Bronchial epithelial cell (primary cell): ENCODE data around the gene TSPAN32. TPM values are rescaled to one million over a fixed set of nuclear protein-coding genes. Genes with fewer than 3 reads are reported as not detected.

Source experiments
- DNase-seq: peaks from one replicate; pipeline ENCODE4 v3.0.0-alpha.2; 2010; ENCODE audit warnings: low read depth
- FAIRE-seq: peaks from 2 replicates; lab custom pipeline; 2011; peaks lifted over from hg19 to GRCh38; lab: Jason Lieb, UNC
- H3K27me3 ChIP-seq: 2 replicates; pipeline ENCODE4 v1.5.1; 2011; ENCODE audit warnings: low read length; ENCODE audit not compliant: control insufficient read depth, insufficient read depth
- H3K36me3 ChIP-seq: 2 replicates; pipeline ENCODE4 v1.5.1; 2011; ENCODE audit warnings: low read length; ENCODE audit not compliant: control insufficient read depth, insufficient read depth
- H3K4me3 ChIP-seq: 2 replicates; pipeline ENCODE4 v1.5.1; 2011; ENCODE audit warnings: mild to moderate bottlenecking, low read depth, low read length, control low read depth
- CTCF ChIP-seq: IDR thresholded peaks from 2 replicates; pipeline ENCODE4 v1.5.1; 2011; ENCODE audit warnings: mild to moderate bottlenecking, moderate library complexity, low read length, control low read depth, inconsistent platforms; ENCODE audit not compliant: insufficient read depth, severe bottlenecking
- total RNA-seq: library from RNA; depleted of rRNA; stranded (reverse); fragments of >200 nt; gene quantifications from 2 replicates; pipeline ENCODE4 v1.2.1, GENCODE V29; 2014

TSPAN32 gene
- total RNA-seq, 1 donor from 2014 or later, result not detected

GRCh38 chr11:2358754-2359442 lies 57.1 kb downstream of the TSPAN32 start:
- Histone ChIP-seq H3K36me3 (no peaks in the 10 kb centered on the region), H3K4me3 (no peak overlapping the region), H3K27me3 (no peaks in the 10 kb centered on the region)
- FAIRE-seq (no peak), DNase-seq (no peak)
- TF ChIP-seq CTCF, result no peak

- Histone ChIP-seq H3K4me3 (no peak overlapping the region), H3K27me3 (no peaks in the 10 kb centered on the region), H3K36me3 (no peaks in the 10 kb centered on the region)
- FAIRE-seq, result peak; percentile 62
- no peak for DNase-seq
- TF ChIP-seq CTCF, result no peak
Observed at GRCh38 chr11:2359557-2359956, 57.7 kb downstream of the TSPAN32 start.

- Histone ChIP-seq H3K4me3 (no peak overlapping the region), H3K27me3 (no peaks in the 10 kb centered on the region), H3K36me3 (no peaks in the 10 kb centered on the region)
- DNase-seq, result no peak
- TF ChIP-seq CTCF, result no peak
- no peak for FAIRE-seq
Observed at GRCh38 chr11:2360081-2360642, 58.3 kb downstream of the TSPAN32 start.

- peak; percentile 55 for FAIRE-seq
- H3K4me3 ChIP-seq, result no peak overlapping the region
- H3K36me3 ChIP-seq, result no peaks in the 10 kb centered on the region
- H3K27me3 ChIP-seq, result peaks cover 2% of the 10 kb centered on the region
- TF ChIP-seq CTCF, result no peak
- DNase-seq, result no peak
Observed at GRCh38 chr11:2361565-2361964, 59.8 kb downstream of the TSPAN32 start.

GRCh38 chr11:2362414-2362813 lies 60.6 kb downstream of the TSPAN32 start:
- no peaks in the 10 kb centered on the region for H3K36me3 ChIP-seq
- H3K27me3 ChIP-seq, result peaks cover 5% of the 10 kb centered on the region
- no peak for TF ChIP-seq CTCF
- no peak for DNase-seq
- H3K4me3 ChIP-seq, result no peak overlapping the region
- no peak for FAIRE-seq

- FAIRE-seq (no peak), DNase-seq (no peak)
- no peak for TF ChIP-seq CTCF
- Histone ChIP-seq H3K4me3 (no peak overlapping the region), H3K36me3 (no peaks in the 10 kb centered on the region), H3K27me3 (peaks cover 5% of the 10 kb centered on the region)
Observed at GRCh38 chr11:2363130-2363529, 61.3 kb downstream of the TSPAN32 start.
